GM19328 (cell line): ENCODE data around the gene UBQLN4.
A peak's percentile ranks its signal among the peaks of the same experiment; 100 is the strongest.
"Not testable (repeated sequence)": the region's sequence is repeated elsewhere in the genome, so short reads cannot be mapped to it uniquely, and the experiment has no call there.

ENCODE experiments used
- ATAC-seq: cut with Tn5 transposase; IDR thresholded peaks from one replicate; pipeline ENCODE4 v1.9.1; 2021; ENCODE audit warnings: mild to moderate bottlenecking, moderate library complexity; ENCODE audit not compliant: unreplicated experiment

The UBQLN4 gene

DNA sequence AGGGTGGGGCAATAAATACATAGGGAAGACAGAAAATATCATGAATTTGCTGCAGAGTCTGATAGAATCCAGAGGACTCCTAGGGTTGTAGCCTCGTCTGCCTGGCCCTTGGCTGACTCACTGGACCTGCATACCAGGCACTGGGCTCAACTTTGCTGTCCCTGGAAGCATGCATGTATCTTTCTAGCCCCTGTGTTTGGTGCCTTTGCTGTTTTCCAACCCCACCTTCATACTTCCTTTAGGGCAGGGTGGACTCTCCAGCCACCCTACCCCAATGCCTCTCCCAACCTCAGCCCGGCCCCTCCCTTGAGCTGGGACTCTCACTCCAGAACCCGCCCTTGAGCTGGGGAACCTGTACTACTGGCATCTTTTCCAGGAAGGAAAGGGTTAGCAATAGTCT lies 8.6 kb upstream of the UBQLN4 start:
- ATAC-seq: no peak

DNA sequence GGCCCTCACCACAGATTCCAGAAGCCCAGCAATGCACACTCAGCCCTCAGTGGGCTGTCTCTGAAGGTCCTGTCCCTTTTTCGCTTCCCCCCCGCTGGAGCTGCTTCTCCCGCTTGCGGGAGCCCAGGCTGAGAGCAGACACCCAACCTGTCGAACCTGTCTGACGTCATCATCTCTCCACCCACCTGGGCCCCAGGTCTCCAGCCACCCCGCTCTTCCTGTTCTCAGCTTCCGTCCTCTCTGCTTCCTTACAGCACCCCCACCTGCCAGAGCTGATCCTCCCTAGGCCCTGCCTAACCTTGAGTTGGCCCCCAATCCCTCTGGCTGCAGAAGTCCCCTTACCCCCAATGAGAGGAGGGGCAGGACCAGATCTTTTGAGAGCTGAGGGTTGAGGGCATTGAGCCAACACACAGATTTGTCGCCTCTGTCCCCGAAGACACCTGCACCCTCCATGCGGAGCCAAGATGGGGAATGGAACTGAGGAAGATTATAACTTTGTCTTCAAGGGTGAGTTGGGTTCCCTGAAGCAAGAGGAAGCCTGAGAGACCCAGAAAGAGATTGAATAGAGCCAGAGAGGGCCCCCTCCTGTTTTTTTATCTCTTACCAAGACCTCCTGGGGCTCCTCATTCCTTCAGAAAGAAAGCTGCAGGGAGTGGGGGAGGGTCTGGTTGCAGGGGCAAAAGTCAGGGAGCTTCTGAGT lies 7.5 kb upstream of the UBQLN4 start, which contains the start of gene RAB25:
RAB25 (plus strand) TSS at position 224 of the 700 bp plus-strand sequence; CDS start at position 465, 241 bp downstream.
- ATAC-seq: no peak

DNA sequence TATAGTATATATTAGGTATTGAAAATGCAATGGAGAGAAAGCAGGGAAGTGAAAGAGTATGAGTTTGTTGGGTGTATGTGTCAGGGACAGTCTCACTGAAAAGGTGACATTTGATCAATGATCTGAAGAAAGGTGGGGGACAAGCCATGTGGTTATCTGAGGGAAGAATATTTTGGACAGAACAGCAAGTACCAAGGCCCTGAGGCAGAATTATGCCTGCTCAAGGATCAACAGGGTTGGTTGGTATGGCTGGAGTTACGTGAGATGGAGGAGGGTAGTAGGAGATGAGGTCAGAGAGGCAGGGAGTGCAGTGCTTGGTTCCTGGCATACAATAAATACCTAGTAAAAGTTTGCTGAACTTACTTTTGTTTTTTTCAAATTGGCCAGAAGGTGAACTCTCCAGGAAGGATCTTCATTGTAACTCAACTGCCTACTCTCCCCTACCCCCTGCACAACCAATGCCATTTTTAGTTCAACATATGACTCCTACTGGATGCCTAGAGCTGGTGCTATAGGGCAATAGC lies 2.8 kb upstream of the UBQLN4 start:
- ATAC-seq: no peak

DNA sequence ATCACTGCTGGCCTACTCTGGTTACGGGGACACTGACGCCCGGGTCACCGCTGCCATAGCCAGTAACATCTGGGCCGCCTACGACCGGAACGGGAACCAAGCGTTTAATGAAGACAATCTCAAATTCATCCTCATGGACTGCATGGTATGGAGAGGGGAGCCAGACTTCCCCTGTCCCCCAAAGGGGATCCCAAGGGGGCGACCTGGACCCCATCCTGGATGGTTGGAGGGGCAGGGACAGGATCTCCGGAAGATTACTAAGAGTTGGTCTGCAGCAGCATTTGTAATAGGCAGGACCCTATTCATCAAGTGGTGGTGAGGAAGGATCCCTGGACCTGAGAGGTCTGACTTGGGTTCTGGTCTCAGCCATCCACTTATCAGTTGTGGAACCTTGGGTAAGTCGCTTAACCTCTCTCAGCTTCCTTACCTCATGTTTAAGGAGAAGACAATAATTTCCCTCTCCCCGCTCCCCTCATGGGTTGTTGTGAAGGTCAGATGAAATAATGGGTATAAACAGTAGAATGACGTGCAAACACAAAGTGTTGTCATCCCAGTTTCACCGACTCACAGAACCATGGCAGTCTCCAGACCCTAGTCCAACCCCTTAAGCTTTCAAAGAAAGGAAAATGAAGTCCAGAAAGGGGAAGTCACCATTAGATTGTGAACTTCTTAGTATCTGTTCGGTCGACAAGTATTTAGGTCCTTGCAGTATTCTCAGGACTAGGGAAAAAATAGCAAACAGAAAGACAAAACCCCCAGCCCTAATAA lies 1.9 kb upstream of the UBQLN4 start:
- no peak for ATAC-seq

DNA sequence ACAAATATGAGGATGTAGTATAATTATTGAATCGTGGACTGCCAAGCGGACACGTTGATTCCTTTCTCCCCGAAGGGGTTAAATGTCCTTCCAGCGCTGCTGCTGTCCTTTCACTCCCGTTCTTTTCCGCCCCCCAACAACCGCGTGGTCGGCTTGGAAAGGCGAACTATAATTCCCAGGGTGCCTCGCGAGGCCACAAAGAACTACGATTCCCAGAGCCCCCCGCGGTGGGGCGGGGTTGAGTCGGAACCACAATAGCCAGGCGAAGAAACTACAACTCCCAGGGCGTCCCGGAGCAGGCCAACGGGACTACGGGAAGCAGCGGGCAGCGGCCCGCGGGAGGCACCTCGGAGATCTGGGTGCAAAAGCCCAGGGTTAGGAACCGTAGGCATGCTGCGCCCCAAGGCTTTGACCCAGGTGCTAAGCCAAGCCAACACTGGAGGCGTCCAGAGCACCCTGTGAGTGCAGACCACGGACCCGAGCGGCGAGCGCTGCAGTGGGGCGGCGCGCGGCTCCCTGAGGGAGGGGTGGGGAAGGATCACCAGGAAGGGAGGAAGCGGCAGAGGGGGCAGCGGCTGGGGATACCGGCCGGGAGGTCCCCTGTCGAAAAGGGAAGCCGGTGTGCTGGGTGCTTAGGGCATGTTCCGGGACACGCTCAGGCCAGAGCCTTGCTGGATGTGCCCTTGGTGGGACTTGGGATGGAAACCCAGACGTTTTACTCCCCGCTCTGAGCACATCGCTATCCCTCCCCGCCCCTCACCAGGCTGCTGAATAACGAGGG lies 1.1 kb upstream of the UBQLN4 start, which contains the start of gene LAMTOR2:
LAMTOR2 (plus strand) TSS at position 283 of the 781 bp plus-strand sequence; CDS start at position 391, 108 bp downstream.
- ATAC-seq: peak; percentile 56

DNA sequence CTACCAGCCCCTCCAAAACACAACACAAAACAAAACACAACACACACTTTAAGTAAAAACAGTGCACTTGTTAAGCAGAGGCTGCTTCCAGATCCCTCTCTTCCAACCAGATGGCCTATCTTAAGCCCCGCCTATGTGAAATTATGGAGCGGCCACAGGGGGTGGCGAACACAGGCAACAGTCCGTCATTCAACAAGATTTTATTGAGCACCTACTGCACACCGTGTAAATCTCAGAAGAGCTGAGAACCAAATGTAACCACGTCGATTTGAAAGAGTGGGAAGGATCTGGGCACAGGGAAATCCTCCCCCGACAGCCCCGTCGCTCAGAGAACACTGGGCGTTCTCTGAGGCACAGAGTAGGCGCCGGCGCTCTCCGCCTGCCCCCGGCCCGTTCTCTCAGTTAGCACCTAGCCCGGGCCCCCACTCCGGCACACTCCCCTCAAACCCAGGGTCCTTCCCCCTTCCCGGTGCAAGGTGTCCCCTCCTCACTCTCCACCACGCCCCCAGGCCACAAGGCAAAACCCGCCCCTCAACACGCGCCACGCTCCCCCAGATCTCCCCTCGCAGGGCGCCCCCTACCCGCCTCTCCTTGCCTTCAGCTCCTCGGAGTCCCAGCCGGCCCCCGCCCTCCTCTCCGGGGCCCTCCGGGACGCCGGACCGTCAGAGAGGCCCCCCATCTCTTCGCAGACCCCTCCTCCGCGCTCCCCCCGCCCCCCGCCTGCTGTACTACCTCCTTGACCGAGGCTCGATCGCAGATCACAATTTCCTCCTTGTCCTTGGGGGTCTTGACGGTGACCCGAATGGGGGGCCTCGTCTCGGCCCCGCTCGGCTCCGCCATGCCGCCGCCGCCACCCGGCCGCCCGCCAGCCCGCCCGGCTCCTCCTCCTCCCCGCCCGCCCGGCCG lies 483 bp downstream of the UBQLN4 start:
- ATAC-seq: no peak

DNA sequence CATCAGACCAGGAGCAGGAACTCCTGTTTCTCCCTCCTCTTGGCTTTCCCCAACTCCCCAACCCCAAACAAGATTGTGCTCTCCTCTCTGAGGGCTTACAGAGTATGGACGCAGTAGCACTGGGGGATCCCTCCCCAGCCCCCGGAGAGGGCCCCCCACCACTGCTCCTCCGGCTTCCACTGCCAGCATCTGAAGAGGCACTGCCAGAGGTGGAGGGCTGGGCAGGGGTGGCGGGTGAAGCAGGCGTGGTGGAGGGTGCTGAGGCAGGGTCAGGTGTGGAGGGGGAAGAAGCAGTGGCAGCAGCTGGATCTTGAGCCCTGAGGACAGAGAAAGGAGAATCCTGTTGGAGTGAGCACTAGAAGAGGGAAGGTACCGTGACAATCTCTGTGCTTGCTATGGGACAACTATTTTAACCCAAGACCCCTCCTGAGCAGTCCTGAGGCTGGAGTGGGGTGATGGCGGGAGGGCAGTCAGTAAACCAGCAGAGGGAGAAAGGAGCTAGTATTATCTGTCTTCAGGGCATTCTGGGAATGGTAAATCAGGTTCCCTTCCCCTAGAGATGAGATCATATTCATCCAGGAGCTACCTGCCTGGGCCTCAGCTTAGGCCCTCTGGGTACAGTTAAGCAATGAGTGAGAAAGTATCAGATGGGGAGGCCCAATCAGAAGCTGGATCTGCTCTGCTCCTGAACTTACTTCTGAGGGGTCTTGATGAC lies 2.4 kb downstream of the UBQLN4 start:
- ATAC-seq: no peak

DNA sequence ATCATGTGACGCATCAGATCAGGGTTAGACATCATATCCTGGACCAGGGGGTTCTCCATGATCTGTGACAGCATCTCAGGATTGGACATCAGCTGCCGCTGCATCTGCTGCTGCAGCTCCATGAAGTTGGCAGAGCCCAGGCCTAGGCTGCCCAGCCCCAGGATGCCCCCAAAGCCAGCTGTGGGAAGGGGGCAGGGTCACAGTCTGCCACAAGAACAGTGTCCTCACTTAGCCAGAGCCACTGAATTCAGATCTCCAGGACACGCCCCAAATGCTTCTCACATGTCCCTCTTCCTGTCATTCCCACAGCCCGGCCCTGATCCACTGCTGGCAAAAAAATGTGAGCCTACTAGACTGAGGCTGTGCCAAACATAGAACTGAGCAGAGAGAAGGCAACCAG lies 3.2 kb downstream of the UBQLN4 start:
- no peak for ATAC-seq

DNA sequence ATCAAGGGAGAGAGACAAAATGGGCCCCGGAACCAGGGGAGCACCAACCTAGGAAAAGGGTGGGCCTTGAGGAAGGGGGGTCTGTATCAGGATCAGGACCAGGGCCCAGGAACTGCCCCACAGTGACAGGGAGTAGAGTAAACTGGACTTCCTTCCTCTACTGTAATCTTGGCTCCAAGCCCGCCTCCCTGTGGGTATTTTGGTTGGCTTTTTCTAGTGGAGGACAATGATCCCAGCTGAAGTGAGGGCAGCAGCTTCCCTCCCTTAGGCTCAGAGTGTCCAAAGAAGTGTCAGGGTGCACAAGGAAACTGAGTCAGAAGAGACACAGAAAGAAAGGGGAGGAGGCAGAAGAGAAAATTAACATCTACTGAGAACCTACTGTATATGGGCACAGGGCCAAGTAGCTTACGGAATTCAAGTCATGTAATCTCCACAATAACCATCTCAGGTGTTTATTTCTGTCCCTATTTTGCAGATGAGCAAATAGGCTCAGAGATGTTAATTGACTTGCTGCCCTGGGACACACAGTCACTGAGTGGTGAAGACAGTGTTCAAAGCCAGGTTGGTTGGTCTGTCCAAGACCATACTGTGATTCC lies 4.8 kb downstream of the UBQLN4 start:
- no peak for ATAC-seq

DNA sequence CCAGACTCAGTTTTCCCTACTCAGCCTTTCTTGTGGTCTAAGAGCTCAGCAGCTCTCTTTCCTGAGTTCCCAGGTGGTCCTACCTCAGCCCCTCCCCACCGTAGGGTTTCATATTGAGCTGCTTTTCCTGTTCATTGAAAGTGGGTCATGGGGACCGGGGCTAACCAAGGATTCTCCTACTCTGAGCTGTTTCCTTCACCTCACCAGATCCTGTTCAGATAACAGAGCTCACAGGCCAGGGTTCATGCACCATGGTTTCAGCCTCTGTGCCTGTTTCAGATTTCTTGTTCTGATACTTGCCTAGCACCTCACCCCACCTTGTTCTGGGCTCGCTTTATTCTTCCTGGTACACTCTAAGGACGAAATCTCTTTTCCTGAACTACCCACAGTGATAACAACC lies 8.5 kb downstream of the UBQLN4 start:
- ATAC-seq: no peak

DNA sequence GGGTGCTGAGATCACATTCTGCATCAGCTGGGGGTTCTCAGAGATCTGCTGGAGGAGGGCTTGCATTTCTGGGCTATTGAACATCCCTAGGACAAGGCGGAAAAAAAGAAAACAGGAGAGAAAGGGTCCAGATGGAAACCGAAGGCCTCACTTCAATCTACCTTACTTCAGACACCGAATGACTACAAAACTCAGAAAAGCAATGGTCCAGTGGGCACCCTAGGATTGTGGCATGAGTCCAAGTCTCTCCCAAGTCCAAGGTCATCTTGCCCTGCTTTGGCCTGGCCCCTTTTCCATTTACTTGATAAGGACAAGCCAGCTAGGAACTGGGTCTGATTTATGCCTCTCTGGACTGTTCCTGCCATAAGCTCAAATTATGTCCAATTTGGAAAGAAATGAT lies 10.8 kb downstream of the UBQLN4 start:
- ATAC-seq: no peak

DNA sequence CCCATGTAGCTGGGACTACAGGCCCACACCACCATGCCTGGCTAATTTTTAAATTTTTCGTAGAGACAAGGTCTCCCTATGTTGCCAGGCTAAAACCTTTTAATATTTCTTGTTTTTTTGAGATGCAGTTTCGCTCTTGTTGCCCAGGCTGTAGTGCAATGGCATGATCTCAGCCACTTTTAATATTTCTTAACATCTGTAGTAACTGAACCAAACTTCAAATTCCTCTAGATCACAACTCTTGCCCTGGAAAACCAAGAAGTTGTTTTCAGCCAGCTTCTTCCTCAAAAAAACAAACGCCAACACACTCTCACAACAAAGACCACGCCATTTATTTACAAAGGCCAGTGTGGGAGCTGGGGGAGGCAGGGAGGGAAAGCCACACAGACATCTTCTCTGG lies 18.6 kb downstream of the UBQLN4 start:
- ATAC-seq: not testable (repeated sequence)

DNA sequence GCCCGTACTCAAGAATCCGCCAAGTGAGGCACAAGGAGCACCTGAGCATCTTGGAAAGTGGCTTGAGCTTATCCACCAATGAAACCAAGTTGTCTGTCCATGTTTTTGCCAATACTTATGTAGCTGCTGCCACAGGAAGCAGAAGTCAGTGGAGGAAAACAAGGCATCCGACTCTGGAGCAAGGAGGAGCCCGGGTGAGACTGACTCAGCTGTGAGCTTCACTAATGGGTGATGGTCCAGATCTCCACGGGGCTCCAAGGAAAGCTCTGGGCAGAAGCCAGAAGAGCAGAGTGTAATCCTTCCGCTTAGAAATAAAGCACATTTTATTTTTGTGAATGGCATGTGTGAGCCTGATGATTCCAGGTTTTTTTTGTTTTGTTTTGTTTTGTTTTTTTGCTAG lies 20.6 kb downstream of the UBQLN4 start:
- ATAC-seq: no peak

DNA sequence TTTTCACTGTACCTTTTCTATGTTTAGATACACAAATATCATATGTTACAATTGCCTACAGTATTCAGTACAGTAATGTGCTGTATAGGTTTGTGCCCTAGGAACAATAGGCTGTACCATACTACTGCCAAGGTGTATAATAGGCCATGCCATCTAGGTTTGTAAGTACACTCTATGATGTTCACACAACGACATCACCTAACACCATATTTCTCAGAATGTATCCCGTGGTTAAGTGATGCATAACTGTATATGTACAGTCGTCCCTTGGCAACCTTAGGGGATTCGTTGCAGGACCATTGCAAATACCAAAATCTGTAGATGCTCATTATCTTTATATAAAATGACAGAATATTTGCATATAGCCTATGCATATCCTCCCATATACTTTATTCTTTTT lies 27.0 kb downstream of the UBQLN4 start:
- ATAC-seq: no peak

DNA sequence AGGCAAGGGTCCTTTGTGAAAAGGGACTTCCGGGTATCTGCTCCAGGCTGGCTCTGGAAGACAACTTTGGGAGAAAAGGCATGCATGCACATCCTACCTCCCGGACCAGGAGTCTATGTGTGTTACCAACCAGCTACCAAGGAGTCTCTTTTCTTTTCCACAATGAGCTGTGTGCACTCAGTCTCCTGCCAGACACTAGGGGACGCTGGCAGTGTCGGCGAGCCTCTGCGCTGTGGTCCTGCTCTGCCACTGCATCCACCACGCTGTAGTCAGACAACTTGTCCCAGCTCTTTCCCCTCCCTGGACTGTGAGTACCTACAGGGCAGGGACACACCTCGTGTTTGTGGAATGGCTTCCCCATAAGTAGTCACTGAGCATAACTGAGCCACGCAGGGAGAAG lies 27.7 kb downstream of the UBQLN4 start:
- ATAC-seq: no peak

DNA sequence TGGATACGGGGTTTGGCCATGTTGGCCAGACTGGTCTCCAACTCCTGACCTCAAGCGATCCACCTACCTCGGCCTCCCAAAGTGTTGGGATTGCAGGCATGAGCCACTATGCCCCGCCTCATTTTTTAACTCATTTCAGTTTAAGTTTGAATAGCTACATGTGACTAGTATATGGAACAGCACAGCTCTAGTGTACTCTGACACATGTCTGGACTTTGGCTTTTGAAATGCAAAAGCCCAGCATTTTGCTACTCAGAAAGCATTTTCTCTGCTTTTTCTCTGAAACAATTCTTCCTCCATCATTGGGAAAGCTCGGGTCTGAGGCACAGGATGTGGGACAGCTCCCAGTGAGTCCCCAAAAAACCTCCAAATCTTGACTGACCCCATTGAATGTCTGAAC lies 28.8 kb downstream of the UBQLN4 start:
- ATAC-seq: no peak

DNA sequence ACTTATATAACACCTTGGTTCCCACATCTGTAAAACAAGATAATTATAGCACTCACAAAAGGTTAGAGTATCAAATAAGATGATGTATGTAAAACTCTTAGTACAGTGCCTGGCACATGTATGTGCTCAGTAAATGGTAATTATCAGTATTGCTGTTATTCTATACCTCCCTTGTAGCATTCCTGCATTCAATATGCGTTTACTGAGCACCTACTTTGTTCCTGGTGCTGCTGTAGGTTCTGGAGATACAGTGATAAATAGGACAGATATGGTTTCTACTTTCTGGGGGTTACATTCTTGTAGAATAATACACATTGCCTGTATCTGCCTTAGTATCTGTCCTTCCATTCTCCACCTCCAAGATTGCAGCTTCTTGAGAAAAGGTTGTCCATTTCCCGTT lies 31.6 kb downstream of the UBQLN4 start:
- ATAC-seq: no peak

DNA sequence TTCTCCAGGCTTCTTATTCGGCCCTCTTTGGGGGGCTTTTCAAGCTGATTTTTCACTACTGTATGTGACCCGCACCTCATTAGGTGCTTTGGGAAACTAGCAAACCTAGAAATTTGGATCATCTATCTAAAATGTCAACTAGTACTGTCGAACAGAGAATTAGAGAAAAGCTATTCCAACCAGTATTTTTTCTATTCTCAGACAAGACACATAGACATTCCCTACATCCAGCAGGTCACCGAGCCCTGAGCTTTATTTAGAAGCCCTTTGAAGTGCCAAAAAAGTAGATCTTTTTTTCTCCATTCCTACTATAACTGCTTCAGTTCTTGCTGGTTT lies 32.5 kb downstream of the UBQLN4 start:
- ATAC-seq: no peak
